GM12878 (cell line): ENCODE measurements around the gene LENG1. TPM values are rescaled to one million over a fixed set of nuclear protein-coding genes. Genes with fewer than 3 reads are reported as not detected.
"Not testable (repeated sequence)": the region's sequence is repeated elsewhere in the genome, so short reads cannot be mapped to it uniquely, and the experiment has no call there.

Experiments
- ATAC-seq: fragments of 200-7000 bp; cut with Tn5 transposase; 3 replicates; pipeline ENCODE4 v1.9.1; 2020; ENCODE audit warnings: mild to moderate bottlenecking, moderate library complexity
- BruUV-seq: library from RNA; stranded (reverse); fragments of 400-500 nt; replicated peaks from 2 replicates; lab custom pipeline; 2021; lab: Mats Ljungman, UMichigan
- CTCF ChIA-PET: fragments of 300-600 bp; sonication (Branson Sonifier 250); formaldehyde crosslinking; extraction: SDS; loops from one replicate; lab custom pipeline; 2021; ENCODE audit warnings: inconsistent platforms; lab: Yijun Ruan, JAX
- POLR2A ChIA-PET: fragments of 350-600 bp; formaldehyde crosslinking; extraction: SDS; loops from one replicate; lab custom pipeline; 2021; ENCODE audit warnings: inconsistent platforms; lab: Charles Lee
- RAD21 ChIA-PET: fragments of 300-600 bp; sonication (Branson Sonifier 250); formaldehyde crosslinking; loops from one replicate; lab custom pipeline; 2023; ENCODE audit warnings: antibody characterized with exemption; ENCODE audit not compliant: unreplicated experiment; lab: Charles Lee
- SMC1A ChIA-PET: fragments of 300-600 bp; sonication (Branson Sonifier 250); formaldehyde crosslinking; loops from one replicate; lab custom pipeline; 2023; ENCODE audit not compliant: unreplicated experiment, uncharacterized antibody; lab: Charles Lee
- DNase-seq: peaks from one replicate; pipeline ENCODE4 v3.0.0-alpha.2; 2011; ENCODE audit warnings: low read depth, low spot score
- FAIRE-seq: peaks from 3 replicates; lab custom pipeline; 2011; peaks lifted over from hg19 to GRCh38; lab: Jason Lieb, UNC
- H2AFZ ChIP-seq: 2 replicates; pipeline ENCODE4 v1.6.0; 2011; ENCODE audit warnings: low read depth, low read length, control low read depth; ENCODE audit not compliant: control insufficient read depth
- H3K27ac ChIP-seq: 2 replicates; pipeline ENCODE4 v1.5.1; 2011; ENCODE audit warnings: control low read depth; ENCODE audit not compliant: control insufficient read depth, insufficient read depth
- H3K27me3 ChIP-seq, 2 experiments: replicated peaks in 1 of 2; 2 replicates each; pipeline versions ENCODE4 v1.6.0 to v1.6.1; 2011; ENCODE audit warnings: low read length in 1 of 2; ENCODE audit not compliant: control insufficient read depth in 2 of 2, insufficient read depth in 2 of 2
- H3K36me3 ChIP-seq, 2 experiments: 2 replicates each; pipeline ENCODE4 v1.5.1; 2011; ENCODE audit warnings: low read length in 1 of 2; ENCODE audit not compliant: control insufficient read depth in 2 of 2, insufficient read depth in 2 of 2
- H3K4me1 ChIP-seq: 2 replicates; pipeline ENCODE4 v1.6.1; 2011; ENCODE audit warnings: mild to moderate bottlenecking, low read length, moderate library complexity, mixed read lengths; ENCODE audit not compliant: control insufficient read depth, insufficient read depth
- H3K4me2 ChIP-seq: 2 replicates; pipeline ENCODE4 v1.6.0; 2011; ENCODE audit warnings: control low read depth; ENCODE audit not compliant: control insufficient read depth, insufficient read depth
- H3K4me3 ChIP-seq: fragments of 200-600 bp; sonication (generic); 2 replicates; pipeline ENCODE4 v1.5.1; 2016
- H3K79me2 ChIP-seq: 2 replicates; pipeline ENCODE4 v1.6.0; 2011; ENCODE audit warnings: low read length; ENCODE audit not compliant: control insufficient read depth, insufficient read depth
- H3K9ac ChIP-seq: 2 replicates; pipeline ENCODE4 v1.8.0; 2011; ENCODE audit warnings: low read length, control low read depth, mixed read lengths; ENCODE audit not compliant: control insufficient read depth, insufficient read depth
- H3K9me3 ChIP-seq: replicated peaks from 3 replicates; pipeline ENCODE4 v1.5.1; 2011; ENCODE audit warnings: mild to moderate bottlenecking, low read length; ENCODE audit not compliant: control insufficient read depth, insufficient read depth
- H4K20me1 ChIP-seq: 2 replicates; pipeline ENCODE4 v1.6.0; 2011; ENCODE audit not compliant: control insufficient read depth, insufficient read depth
- CEBPB ChIP-seq, 2 experiments: fragments of 150-350 bp in 1 of 2; IDR thresholded peaks; 2 replicates each; pipeline ENCODE4 v1.6.1; 2012 to 2014; ENCODE audit warnings: low read depth in 2 of 2, low read length in 2 of 2, borderline replicate concordance in 1 of 2, inconsistent platforms in 1 of 2
- E2F4 ChIP-seq: IDR thresholded peaks from 2 replicates; pipeline ENCODE4 v1.6.1; 2012; ENCODE audit warnings: low read depth, low read length, improper control_type of control experiment
- GABPA ChIP-seq: IDR thresholded peaks from 2 replicates; pipeline ENCODE4 v1.6.1; 2014; ENCODE audit warnings: antibody characterized with exemption, low read depth, mild to moderate bottlenecking, inconsistent platforms
- IKZF1 ChIP-seq: fragments of 450-650 bp; conservative IDR thresholded peaks from 2 replicates; pipeline ENCODE4 v1.6.1; 2017; ENCODE audit warnings: antibody characterized with exemption, mild to moderate bottlenecking
- KAT2A ChIP-seq: conservative IDR thresholded peaks from 2 replicates; pipeline ENCODE4 v1.6.1; 2011; ENCODE audit warnings: low read depth, low read length; ENCODE audit not compliant: control insufficient read depth
- RBBP5 ChIP-seq: fragments of 200-600 bp; sonication (generic); conservative IDR thresholded peaks from 2 replicates; pipeline ENCODE4 v1.6.1; 2016
- TCF7 ChIP-seq: IDR thresholded peaks from 2 replicates; pipeline ENCODE4 v1.6.1; 2014; ENCODE audit warnings: antibody characterized with exemption, borderline replicate concordance
- ZBED1 ChIP-seq: IDR thresholded peaks from 2 replicates; pipeline ENCODE4 v1.6.1; 2016; ENCODE audit warnings: borderline replicate concordance
- WGBS: methylation state at CpG from one replicate; pipeline ENCODE4 v1.1.6; 2016; ENCODE audit warnings: low lambda C conversion rate; ENCODE audit not compliant: insufficient replicate concordance, insufficient coverage; ENCODE audit errors: missing lambda C conversion rate; 5-methylcytosine and 5-hydroxymethylcytosine counted together
- in situ Hi-C: fragments of 300-500 bp; cut with MboI; formaldehyde crosslinking; loops from 9 replicates; pipeline ENCODE4 v1.14.3; 2018; ENCODE audit warnings: mixed read lengths
- intact Hi-C: fragments of 100-400 bp; cut with micrococcal nuclease; formaldehyde crosslinking; loops from one replicate; pipeline ENCODE4 v1.14.2; 2022; ENCODE audit not compliant: unreplicated experiment
- polyA plus RNA-seq, 11 experiments: library from polyadenylated mRNA; depleted of rRNA in 4 of 11; unstranded in 6 of 11; stranded (reverse) in 5 of 11; fragments of >200 nt; fragmentation: Nextera tagmentation in 4 of 11; fragmentation: Illumina TruSeq in 1 of 11; extraction: Ambion mirVana in 4 of 11; extraction: Trizol in 1 of 11; gene quantifications; 1 replicate in 1 of 11; 2 replicates in 10 of 11; pipeline versions ENCODE4 v1.2.1 to v1.2.3, GENCODE V29; 2011 to 2016; ENCODE audit warnings: inconsistent platforms in 2 of 11, missing spikeins in 2 of 11, low read depth in 1 of 11
- total RNA-seq, 4 experiments: library from RNA; depleted of rRNA in 3 of 4; stranded (reverse); fragments of >200 nt in 3 of 4; fragmentation: Illumina TruSeq in 1 of 4; extraction: Trizol in 1 of 4; gene quantifications; 2 replicates each; pipeline versions ENCODE4 v1.2.1 to v1.2.3, GENCODE V29; 2013 to 2021

Gene LENG1
- total and polyA plus RNA-seq, 10 of the 15 experiments (the other 5 are each of a cell fraction or from before 2014, with no cell fraction given): 0.21 to 10.8 (median 5.8) TPM

- TF ChIP-seq ZBED1: peak; percentile 78; the same call in 1 of the 2 replicates
- no peak for TF ChIP-seq KAT2A
- TF ChIP-seq IKZF1: peak; percentile 95
Observed at GRCh38 chr19:54207983-54208783, 48.7 kb upstream of the LENG1 start (continued).

GRCh38 chr19:54207676-54207982 lies 48.1 kb upstream of the LENG1 start:
- SMC1A ChIA-PET: interaction anchor here (1.0 to 1.4 kb wide), 3 partner anchors 13 to 18 kb away, joined by 4 read pairs; partner anchors contain the start of gene MBOAT7
- Histone ChIP-seq H3K9me3 (no peaks in the 10 kb centered on the region), H3K4me2 (peak overlapping the region; percentile 91), H3K27me3 (no peaks in the 10 kb centered on the region), H3K4me1 (peaks cover 66% of the 10 kb centered on the region), H4K20me1 (peaks cover 19% of the 10 kb centered on the region), H3K36me3 (peaks cover 21 to 31% of the 10 kb centered on the region in 2 experiments), H3K27ac (peak overlapping the region; percentile 35), H3K79me2 (peaks cover 40% of the 10 kb centered on the region), H3K9ac (no peak overlapping the region)
- intact Hi-C loops: no loop called here
- RAD21 ChIA-PET: interaction anchor here (0.5 to 1.5 kb wide), 2 partner anchors 19 to 133 kb away, joined by 3 to 4 read pairs; no protein-coding TSS in a partner anchor
- FAIRE-seq (no peak), ATAC-seq (no peak)
- CTCF ChIA-PET: interaction anchor here (1.0 kb wide), 1 partner anchor 27 kb away, joined by 3 read pairs; no protein-coding TSS in a partner anchor
- 16% methylated on average over 5 of the region's 5 CpGs for WGBS
- in situ Hi-C loops: no loop called here
- TF ChIP-seq TCF7 (no peak), RBBP5 (no peak), E2F4 (no peak), GABPA (no peak), CEBPB (IDR thresholded peaks at IDR 0.05; ENCODE audit: borderline replicate concordance in 1 of 2, low read depth in 2 of 2, low read length in 2 of 2) (no peak)
- TF ChIP-seq, all 136 proteins: peak for 0
- Histone ChIP-seq H3K4me3 (peak overlapping the region; percentile 24; the same call in 1 of the 2 replicates), H2AFZ (no peak overlapping the region)
- POLR2A ChIA-PET: interaction anchor here (1.0 to 2.2 kb wide), 2 partner anchors 9 to 19 kb away, joined by 3 to 12 read pairs; partner anchors contain the start of gene MBOAT7
- no TSS peak for BruUV-seq
- no peak for DNase-seq

- RAD21 ChIA-PET: interaction anchor here (0.5 kb wide), 1 partner anchor 133 kb away, joined by 3 read pairs; no protein-coding TSS in a partner anchor
- CTCF ChIA-PET: interaction anchor here (1.1 kb wide), 1 partner anchor 19 kb away, joined by 3 read pairs; no protein-coding TSS in a partner anchor
- Histone ChIP-seq H3K4me3 (peak overlapping the region; percentile 1; the same call in 1 of the 2 replicates), H4K20me1 (peaks cover 23% of the 10 kb centered on the region), H3K4me2 (peak overlapping the region; percentile 91), H3K27ac (peak overlapping the region; percentile 35), H3K36me3 (peaks cover 25 to 34% of the 10 kb centered on the region in 2 experiments), H3K79me2 (peaks cover 44% of the 10 kb centered on the region), H3K4me1 (peaks cover 67% of the 10 kb centered on the region)
- SMC1A ChIA-PET: interaction anchor here (1.0 to 1.4 kb wide), 2 partner anchors 15 to 16 kb away, joined by 4 read pairs; partner anchors contain the start of gene TSEN34
- H3K9me3 ChIP-seq, DNase-seq, H2AFZ ChIP-seq, intact Hi-C loops, H3K27me3 ChIP-seq, H3K9ac ChIP-seq, FAIRE-seq, in situ Hi-C loops, BruUV-seq, ATAC-seq: not testable (repeated sequence)
- 87% methylated on average over 22 of the region's 23 CpGs for WGBS
- POLR2A ChIA-PET: interaction anchor here (2.2 kb wide), 1 partner anchor 18 kb away, joined by 12 read pairs; the partner anchor contains the start of gene MBOAT7
Observed at GRCh38 chr19:54207193-54207592, 47.7 kb upstream of the LENG1 start.
